Activated CD4-positive, alpha-beta T cell treated with anti-CD3 and anti-CD28 coated beads, Interleukin-2, amount 10 ng/mL, durations not matched to agents 24 days and 14 days (primary cell): Measurements from ENCODE around the gene BASP1. TPM values are rescaled to one million over a fixed set of nuclear protein-coding genes. Genes with fewer than 3 reads are reported as not detected.
"Not testable (repeated sequence)": the region's sequence is repeated elsewhere in the genome, so short reads cannot be mapped to it uniquely, and the experiment has no call there.

Source experiments
- DNase-seq: peaks from one replicate; pipeline ENCODE4 v3.0.0; 2022
- H3K27ac Mint-ChIP-seq: one replicate; pipeline ENCODE4 v1.8.0; 2022; ENCODE audit warnings: mild to moderate bottlenecking, mixed read lengths
- H3K27me3 Mint-ChIP-seq: one replicate; pipeline ENCODE4 v1.8.0; 2022; ENCODE audit warnings: mixed read lengths
- H3K36me3 Mint-ChIP-seq: one replicate; pipeline ENCODE4 v1.8.0; 2022; ENCODE audit warnings: low read depth, mild to moderate bottlenecking, mixed read lengths
- H3K4me1 Mint-ChIP-seq: one replicate; pipeline ENCODE4 v1.8.0; 2021; ENCODE audit warnings: mixed read lengths
- H3K4me3 Mint-ChIP-seq: one replicate; pipeline ENCODE4 v1.8.0; 2022; ENCODE audit warnings: mild to moderate bottlenecking, moderate library complexity, mixed read lengths
- H3K9me3 Mint-ChIP-seq: one replicate; pipeline ENCODE4 v1.8.0; 2021; ENCODE audit warnings: mixed read lengths
- intact Hi-C: fragments of 100-400 bp; cut with micrococcal nuclease; formaldehyde crosslinking; loops from one replicate; pipeline ENCODE4 v1.15.1; 2023
- total RNA-seq: library from RNA; stranded (reverse); gene quantifications from 2 replicates; pipeline ENCODE4 v1.2.3, GENCODE V29; 2022

Gene BASP1
- total RNA-seq, 1 donor from 2014 or later = 0.37 TPM

- no peak for DNase-seq
- no peaks in the 10 kb centered on the region for H3K36me3 Mint-ChIP-seq
- no peak overlapping the region for H3K4me3 Mint-ChIP-seq
- intact Hi-C loops = no loop called here
- no peaks in the 10 kb centered on the region for H3K4me1 Mint-ChIP-seq
- H3K9me3 Mint-ChIP-seq = no peaks in the 10 kb centered on the region
- H3K27ac Mint-ChIP-seq = no peak overlapping the region
- H3K27me3 Mint-ChIP-seq = no peaks in the 10 kb centered on the region
These were observed 31.7 kb upstream of the BASP1 start for GRCh38 chr5:17185773-17186172.

GRCh38 chr5:17186256-17186655, 31.2 kb upstream of the BASP1 start:
- no peak for DNase-seq
- Mint-ChIP-seq H3K36me3 (no peaks in the 10 kb centered on the region), H3K27ac (no peak overlapping the region), H3K9me3 (no peaks in the 10 kb centered on the region), H3K4me1 (no peaks in the 10 kb centered on the region), H3K4me3 (no peak overlapping the region), H3K27me3 (no peaks in the 10 kb centered on the region)
- intact Hi-C loops = no loop called here

- Mint-ChIP-seq H3K27ac (no peak overlapping the region), H3K36me3 (no peaks in the 10 kb centered on the region), H3K9me3 (no peaks in the 10 kb centered on the region), H3K4me3 (no peak overlapping the region), H3K27me3 (no peaks in the 10 kb centered on the region), H3K4me1 (no peaks in the 10 kb centered on the region)
- no peak for DNase-seq
- intact Hi-C loops = no loop called here
These were observed 30.2 kb upstream of the BASP1 start for GRCh38 chr5:17187011-17187785.

GRCh38 chr5:17187786-17188170, 29.7 kb upstream of the BASP1 start:
- Mint-ChIP-seq H3K4me3 (no peak overlapping the region), H3K4me1 (no peaks in the 10 kb centered on the region), H3K27me3 (no peaks in the 10 kb centered on the region), H3K27ac (no peak overlapping the region), H3K36me3 (no peaks in the 10 kb centered on the region), H3K9me3 (no peaks in the 10 kb centered on the region)
- no peak for DNase-seq
- intact Hi-C loops = no loop called here

GRCh38 chr5:17189381-17190036, 27.9 kb upstream of the BASP1 start:
- H3K36me3 Mint-ChIP-seq = no peaks in the 10 kb centered on the region
- H3K27me3 Mint-ChIP-seq = no peaks in the 10 kb centered on the region
- no peak overlapping the region for H3K27ac Mint-ChIP-seq
- no peak overlapping the region for H3K4me3 Mint-ChIP-seq
- no peaks in the 10 kb centered on the region for H3K4me1 Mint-ChIP-seq
- intact Hi-C loops = loop anchor here (10.0 kb wide), 1 partner anchor 255 kb away; the partner anchor contains the start of gene MYO10
- no peaks in the 10 kb centered on the region for H3K9me3 Mint-ChIP-seq
- DNase-seq = peak; percentile 85

- Mint-ChIP-seq H3K27me3 (no peaks in the 10 kb centered on the region), H3K4me1 (no peaks in the 10 kb centered on the region), H3K4me3 (no peak overlapping the region), H3K9me3 (no peaks in the 10 kb centered on the region), H3K36me3 (no peaks in the 10 kb centered on the region), H3K27ac (no peak overlapping the region)
- DNase-seq = peak; percentile 64
- intact Hi-C loops = loop anchor here (10.0 kb wide), 1 partner anchor 256 kb away; the partner anchor contains the start of gene MYO10
These were observed 27.1 kb upstream of the BASP1 start for GRCh38 chr5:17190242-17190778.

GRCh38 chr5:17190799-17191391, 26.5 kb upstream of the BASP1 start:
- H3K36me3 Mint-ChIP-seq = no peaks in the 10 kb centered on the region
- H3K4me1 Mint-ChIP-seq = no peaks in the 10 kb centered on the region
- H3K27ac Mint-ChIP-seq = no peak overlapping the region
- no peak overlapping the region for H3K4me3 Mint-ChIP-seq
- intact Hi-C loops = loop anchor here (10.0 kb wide), 1 partner anchor 256 kb away; the partner anchor contains the start of gene MYO10
- no peaks in the 10 kb centered on the region for H3K9me3 Mint-ChIP-seq
- DNase-seq = no peak
- H3K27me3 Mint-ChIP-seq = no peaks in the 10 kb centered on the region

GRCh38 chr5:17191574-17191973, 25.9 kb upstream of the BASP1 start:
- DNase-seq, H3K4me3 Mint-ChIP-seq, H3K27me3 Mint-ChIP-seq, H3K36me3 Mint-ChIP-seq, H3K4me1 Mint-ChIP-seq, H3K9me3 Mint-ChIP-seq, H3K27ac Mint-ChIP-seq: not testable (repeated sequence)
- intact Hi-C loops = loop anchor here (10.0 kb wide), 1 partner anchor 257 kb away; the partner anchor contains the start of gene MYO10

- no peak for DNase-seq
- Mint-ChIP-seq H3K27ac (no peak overlapping the region), H3K36me3 (no peaks in the 10 kb centered on the region), H3K4me1 (no peaks in the 10 kb centered on the region), H3K4me3 (no peak overlapping the region), H3K9me3 (no peaks in the 10 kb centered on the region), H3K27me3 (no peaks in the 10 kb centered on the region)
- intact Hi-C loops = loop anchor here (10.0 kb wide), 1 partner anchor 257 kb away; the partner anchor contains the start of gene MYO10
These were observed 25.2 kb upstream of the BASP1 start for GRCh38 chr5:17192191-17192590.

GRCh38 chr5:17196024-17196423, 21.4 kb upstream of the BASP1 start:
- no peaks in the 10 kb centered on the region for H3K27me3 Mint-ChIP-seq
- DNase-seq = no peak
- no peaks in the 10 kb centered on the region for H3K9me3 Mint-ChIP-seq
- H3K4me1 Mint-ChIP-seq = no peaks in the 10 kb centered on the region
- no peak overlapping the region for H3K27ac Mint-ChIP-seq
- intact Hi-C loops = loop anchor here (10.0 kb wide), 1 partner anchor 261 kb away; the partner anchor contains the start of gene MYO10
- no peak overlapping the region for H3K4me3 Mint-ChIP-seq
- no peaks in the 10 kb centered on the region for H3K36me3 Mint-ChIP-seq

- intact Hi-C loops = loop anchor here (10.0 kb wide), 1 partner anchor 262 kb away; the partner anchor contains the start of gene MYO10
- H3K27ac Mint-ChIP-seq = no peak overlapping the region
- no peaks in the 10 kb centered on the region for H3K27me3 Mint-ChIP-seq
- no peaks in the 10 kb centered on the region for H3K4me1 Mint-ChIP-seq
- no peaks in the 10 kb centered on the region for H3K36me3 Mint-ChIP-seq
- no peaks in the 10 kb centered on the region for H3K9me3 Mint-ChIP-seq
- no peak for DNase-seq
- no peak overlapping the region for H3K4me3 Mint-ChIP-seq
These were observed 20.7 kb upstream of the BASP1 start for GRCh38 chr5:17196697-17197096.

- DNase-seq = peak; percentile 72
- intact Hi-C loops = no loop called here
- no peak overlapping the region for H3K4me3 Mint-ChIP-seq
- no peaks in the 10 kb centered on the region for H3K9me3 Mint-ChIP-seq
- no peaks in the 10 kb centered on the region for H3K4me1 Mint-ChIP-seq
- no peaks in the 10 kb centered on the region for H3K27me3 Mint-ChIP-seq
- H3K36me3 Mint-ChIP-seq = no peaks in the 10 kb centered on the region
- no peak overlapping the region for H3K27ac Mint-ChIP-seq
These were observed 13.9 kb upstream of the BASP1 start for GRCh38 chr5:17203329-17204132.

- Mint-ChIP-seq H3K27ac (no peak overlapping the region), H3K4me1 (no peaks in the 10 kb centered on the region), H3K9me3 (no peaks in the 10 kb centered on the region), H3K27me3 (no peaks in the 10 kb centered on the region), H3K36me3 (no peaks in the 10 kb centered on the region), H3K4me3 (no peak overlapping the region)
- intact Hi-C loops = no loop called here
- no peak for DNase-seq
These were observed 13.3 kb upstream of the BASP1 start for GRCh38 chr5:17204133-17204489.
